ENCODE measurements around the gene GSK3B.

GSK3B gene

DNA sequence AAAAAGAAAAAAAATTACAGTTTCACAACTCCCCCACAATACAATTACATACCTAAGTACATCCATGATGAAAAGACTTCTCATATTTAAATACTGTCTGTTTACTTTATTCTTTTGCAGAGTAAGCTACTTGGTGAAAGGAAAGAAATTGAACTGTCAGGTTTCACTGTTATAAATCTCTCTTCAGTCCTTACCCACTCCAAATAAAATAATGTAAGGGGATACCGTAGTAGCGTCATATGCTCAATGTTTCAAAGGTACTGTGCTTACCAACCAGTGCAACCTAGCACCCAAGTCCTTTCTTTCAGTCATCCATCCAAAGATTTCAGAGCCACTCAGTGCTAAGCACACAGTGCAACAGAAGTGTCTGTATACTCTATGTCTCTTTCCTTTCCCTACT is 13.4 kb downstream of the GSK3B start:
- Histone ChIP-seq H3K27ac (ENCODE audit: low read depth in 2 of 2, low read length in 2 of 2) (no peak overlapping the region), H3K9me3 (ENCODE audit: control insufficient read depth in 2 of 2, low read length in 2 of 2) (no peaks in the 10 kb centered on the region), H3K9ac (ENCODE audit: low read depth in 1 of 2, low read length in 2 of 2) (no peak overlapping the region), H3K4me3 (ENCODE audit: low read length in 2 of 2) (no peak overlapping the region), H3K4me1 (ENCODE audit: control insufficient read depth in 2 of 2, insufficient read depth in 2 of 2, low read length in 2 of 2) (peaks cover 0 to 3% of the 10 kb centered on the region in 2 donors), H3K27me3 (ENCODE audit: control insufficient read depth in 2 of 2, insufficient read depth in 2 of 2, low read length in 2 of 2) (no peaks in the 10 kb centered on the region), H3K36me3 (ENCODE audit: control insufficient read depth in 2 of 2, insufficient read depth in 2 of 2, low read length in 2 of 2) (no peaks in the 10 kb centered on the region)

DNA sequence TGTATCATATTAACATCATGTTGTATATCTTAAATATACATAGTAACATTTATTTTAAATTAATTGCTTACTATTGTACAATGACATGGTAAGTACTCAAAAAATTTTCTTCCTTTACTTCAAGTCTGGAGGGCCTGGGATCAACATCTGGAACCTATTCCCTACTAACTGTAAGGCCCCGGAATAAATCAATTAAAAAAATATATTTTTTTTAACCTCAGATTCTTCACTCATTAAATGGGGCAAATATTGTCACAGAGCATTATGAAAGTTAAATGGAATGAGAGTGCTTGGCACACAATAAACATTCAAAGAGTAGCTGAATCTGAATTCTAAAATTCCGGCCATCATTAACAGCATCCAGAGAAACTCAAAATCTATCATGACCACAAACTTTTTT is 16.5 kb downstream of the GSK3B start:
- Histone ChIP-seq H3K36me3 (ENCODE audit: control insufficient read depth in 2 of 2, insufficient read depth in 2 of 2, low read length in 2 of 2) (no peaks in the 10 kb centered on the region), H3K27me3 (ENCODE audit: control insufficient read depth in 2 of 2, insufficient read depth in 2 of 2, low read length in 2 of 2) (no peaks in the 10 kb centered on the region), H3K4me1 (ENCODE audit: control insufficient read depth in 2 of 2, insufficient read depth in 2 of 2, low read length in 2 of 2) (peaks cover 0 to 3% of the 10 kb centered on the region in 2 donors), H3K4me3 (ENCODE audit: low read length in 2 of 2) (no peak overlapping the region), H3K9ac (ENCODE audit: low read depth in 1 of 2, low read length in 2 of 2) (no peak overlapping the region), H3K9me3 (ENCODE audit: control insufficient read depth in 2 of 2, low read length in 2 of 2) (no peaks in the 10 kb centered on the region), H3K27ac (ENCODE audit: low read depth in 2 of 2, low read length in 2 of 2) (no peak overlapping the region)

DNA sequence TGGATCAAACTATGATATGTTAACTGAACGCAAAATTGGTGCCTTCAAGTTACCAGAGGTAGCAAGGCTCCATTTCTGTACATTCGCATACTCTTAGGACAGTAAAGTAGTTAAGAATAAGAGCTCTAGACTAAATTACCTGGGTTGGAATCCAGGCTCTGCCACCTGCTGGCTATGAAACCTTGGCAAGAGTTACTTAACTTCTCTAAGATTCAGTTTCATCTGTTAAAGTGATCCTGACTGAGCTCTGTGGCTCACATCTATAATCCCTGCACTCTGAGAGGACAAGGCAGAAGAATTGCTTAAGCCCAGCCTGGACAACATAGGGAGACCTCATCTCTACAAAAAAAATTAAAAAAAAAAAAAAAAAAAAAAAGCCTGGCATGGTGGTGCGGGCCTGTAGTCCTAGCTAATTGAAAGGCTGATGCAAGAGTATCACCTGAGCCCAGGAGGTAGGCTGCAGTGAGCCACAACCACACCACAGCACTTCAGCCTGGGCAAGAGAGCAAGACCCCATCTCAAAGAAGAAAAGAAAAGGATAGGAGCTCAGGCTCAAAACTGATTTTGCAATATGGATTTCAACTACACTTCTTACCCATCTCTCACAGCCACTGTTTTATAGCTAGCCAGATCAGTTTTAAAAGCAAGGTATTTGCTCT is 21.3 kb downstream of the GSK3B start:
- Histone ChIP-seq H3K27ac (ENCODE audit: low read depth in 2 of 2, low read length in 2 of 2) (no peak overlapping the region), H3K9ac (ENCODE audit: low read depth in 1 of 2, low read length in 2 of 2) (no peak overlapping the region), H3K9me3 (ENCODE audit: control insufficient read depth in 2 of 2, low read length in 2 of 2) (no peaks in the 10 kb centered on the region), H3K36me3 (ENCODE audit: control insufficient read depth in 2 of 2, insufficient read depth in 2 of 2, low read length in 2 of 2) (no peaks in the 10 kb centered on the region), H3K4me3 (ENCODE audit: low read length in 2 of 2) (no peak overlapping the region), H3K4me1 (ENCODE audit: control insufficient read depth in 2 of 2, insufficient read depth in 2 of 2, low read length in 2 of 2) (peaks cover 0 to 4% of the 10 kb centered on the region in 2 donors), H3K27me3 (ENCODE audit: control insufficient read depth in 2 of 2, insufficient read depth in 2 of 2, low read length in 2 of 2) (no peaks in the 10 kb centered on the region)

GRCh38 chr3:120071259-120071658 is 23.0 kb downstream of the GSK3B start:
- no peaks in the 10 kb centered on the region for H3K36me3 ChIP-seq (ENCODE audit: control insufficient read depth in 2 of 2, insufficient read depth in 2 of 2, low read length in 2 of 2)

DNA sequence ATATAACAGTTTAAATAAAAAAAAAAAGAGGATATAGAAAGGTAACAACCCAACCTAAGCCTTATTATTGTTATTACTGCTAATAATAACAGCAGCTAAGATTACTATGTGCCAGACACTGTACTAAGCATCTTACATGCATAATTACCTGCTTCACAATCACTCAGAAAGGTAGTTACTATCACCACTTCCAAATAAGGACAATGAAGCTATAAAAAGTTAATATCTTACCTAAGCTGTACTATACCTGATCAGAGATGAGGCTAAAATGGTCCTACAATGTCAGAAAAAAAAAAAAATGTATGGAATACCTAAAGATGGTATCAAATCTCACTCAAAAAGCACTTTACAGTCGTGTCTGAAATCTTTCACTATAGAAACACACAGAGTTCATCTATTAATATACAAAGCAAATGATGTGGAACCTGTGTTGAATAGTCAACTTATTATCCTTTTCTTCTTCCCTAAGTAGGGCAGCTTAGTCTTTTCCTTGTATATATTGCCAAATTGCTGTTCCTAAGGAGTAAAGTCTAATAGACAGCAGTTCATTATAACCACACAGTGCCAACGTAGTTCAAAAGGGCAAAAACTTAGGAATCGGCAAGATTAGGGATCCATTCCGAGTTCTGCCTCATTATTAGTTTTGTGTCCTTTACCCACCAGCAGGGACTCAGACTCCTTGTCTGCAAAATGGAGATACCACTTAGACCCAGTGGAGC is 23.8 kb downstream of the GSK3B start:
- Histone ChIP-seq H3K36me3 (ENCODE audit: control insufficient read depth in 2 of 2, insufficient read depth in 2 of 2, low read length in 2 of 2) (no peaks in the 10 kb centered on the region), H3K9ac (ENCODE audit: low read depth in 1 of 2, low read length in 2 of 2) (no peak overlapping the region), H3K27me3 (ENCODE audit: control insufficient read depth in 2 of 2, insufficient read depth in 2 of 2, low read length in 2 of 2) (no peaks in the 10 kb centered on the region), H3K27ac (ENCODE audit: low read depth in 2 of 2, low read length in 2 of 2) (no peak overlapping the region), H3K4me1 (ENCODE audit: control insufficient read depth in 2 of 2, insufficient read depth in 2 of 2, low read length in 2 of 2) (peaks cover 0 to 4% of the 10 kb centered on the region in 2 donors), H3K4me3 (ENCODE audit: low read length in 2 of 2) (no peak overlapping the region), H3K9me3 (ENCODE audit: control insufficient read depth in 2 of 2, low read length in 2 of 2) (no peaks in the 10 kb centered on the region)

More at GRCh38 chr3:120071259-120071658, 23.0 kb downstream of the GSK3B start:
- no peak overlapping the region for H3K4me3 ChIP-seq (ENCODE audit: low read length in 2 of 2)
- H3K4me1 ChIP-seq (ENCODE audit: control insufficient read depth in 2 of 2, insufficient read depth in 2 of 2, low read length in 2 of 2): peaks cover 0 to 4% of the 10 kb centered on the region in 2 donors
- H3K27ac ChIP-seq (ENCODE audit: low read depth in 2 of 2, low read length in 2 of 2): no peak overlapping the region
- no peaks in the 10 kb centered on the region for H3K9me3 ChIP-seq (ENCODE audit: control insufficient read depth in 2 of 2, low read length in 2 of 2)
- H3K9ac ChIP-seq (ENCODE audit: low read depth in 1 of 2, low read length in 2 of 2): no peak overlapping the region
- H3K27me3 ChIP-seq (ENCODE audit: control insufficient read depth in 2 of 2, insufficient read depth in 2 of 2, low read length in 2 of 2): no peaks in the 10 kb centered on the region

DNA sequence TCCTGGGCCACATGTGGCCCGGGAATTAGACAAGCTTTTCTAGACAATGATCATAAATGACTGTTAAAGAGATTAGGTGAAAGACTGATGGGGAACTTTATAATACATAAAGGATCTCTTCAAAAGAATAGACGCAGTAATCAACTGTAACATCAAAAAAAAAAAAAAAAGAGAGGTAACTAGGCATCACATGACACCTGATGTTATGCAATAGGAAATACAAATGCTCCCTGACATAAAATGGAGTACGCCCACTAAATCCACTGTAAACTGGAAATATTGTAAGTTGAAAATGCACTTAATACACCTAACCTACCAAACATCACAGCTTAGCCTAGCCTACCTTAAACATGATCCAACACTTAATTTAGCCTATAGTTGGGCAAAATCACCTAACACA is 27.2 kb downstream of the GSK3B start:
- Histone ChIP-seq H3K9ac (ENCODE audit: low read depth in 1 of 2, low read length in 2 of 2) (no peak overlapping the region), H3K4me3 (ENCODE audit: low read length in 2 of 2) (no peak overlapping the region), H3K4me1 (ENCODE audit: control insufficient read depth in 2 of 2, insufficient read depth in 2 of 2, low read length in 2 of 2) (peaks cover 0 to 4% of the 10 kb centered on the region in 2 donors), H3K36me3 (ENCODE audit: control insufficient read depth in 2 of 2, insufficient read depth in 2 of 2, low read length in 2 of 2) (no peaks in the 10 kb centered on the region), H3K9me3 (ENCODE audit: control insufficient read depth in 2 of 2, low read length in 2 of 2) (no peaks in the 10 kb centered on the region), H3K27ac (ENCODE audit: low read depth in 2 of 2, low read length in 2 of 2) (no peak overlapping the region), H3K27me3 (ENCODE audit: control insufficient read depth in 2 of 2, insufficient read depth in 2 of 2, low read length in 2 of 2) (no peaks in the 10 kb centered on the region)

- Histone ChIP-seq H3K27me3 (ENCODE audit: control insufficient read depth in 2 of 2, insufficient read depth in 2 of 2, low read length in 2 of 2) (no peaks in the 10 kb centered on the region), H3K4me3 (ENCODE audit: low read length in 2 of 2) (no peak overlapping the region), H3K27ac (ENCODE audit: low read depth in 2 of 2, low read length in 2 of 2) (no peak overlapping the region), H3K9ac (ENCODE audit: low read depth in 1 of 2, low read length in 2 of 2) (no peak overlapping the region), H3K4me1 (ENCODE audit: control insufficient read depth in 2 of 2, insufficient read depth in 2 of 2, low read length in 2 of 2) (peaks cover 0 to 4% of the 10 kb centered on the region in 2 donors), H3K36me3 (ENCODE audit: control insufficient read depth in 2 of 2, insufficient read depth in 2 of 2, low read length in 2 of 2) (no peaks in the 10 kb centered on the region), H3K9me3 (ENCODE audit: control insufficient read depth in 2 of 2, low read length in 2 of 2) (no peaks in the 10 kb centered on the region)
Measured at GRCh38 chr3:120066634-120067033, 27.6 kb downstream of the GSK3B start.

GRCh38 chr3:120064641-120065040 is 29.6 kb downstream of the GSK3B start:
- no peaks in the 10 kb centered on the region for H3K36me3 ChIP-seq (ENCODE audit: control insufficient read depth in 2 of 2, insufficient read depth in 2 of 2, low read length in 2 of 2)
- H3K27ac ChIP-seq (ENCODE audit: low read depth in 2 of 2, low read length in 2 of 2): no peak overlapping the region
- no peak overlapping the region for H3K4me3 ChIP-seq (ENCODE audit: low read length in 2 of 2)

GRCh38 chr3:120062474-120062873 is 31.8 kb downstream of the GSK3B start:
- Histone ChIP-seq H3K9ac (ENCODE audit: low read depth in 1 of 2, low read length in 2 of 2) (no peak overlapping the region), H3K9me3 (ENCODE audit: control insufficient read depth in 2 of 2, low read length in 2 of 2) (no peaks in the 10 kb centered on the region), H3K27me3 (ENCODE audit: control insufficient read depth in 2 of 2, insufficient read depth in 2 of 2, low read length in 2 of 2) (no peaks in the 10 kb centered on the region), H3K4me3 (ENCODE audit: low read length in 2 of 2) (no peak overlapping the region), H3K27ac (ENCODE audit: low read depth in 2 of 2, low read length in 2 of 2) (no peak overlapping the region), H3K36me3 (ENCODE audit: control insufficient read depth in 2 of 2, insufficient read depth in 2 of 2, low read length in 2 of 2) (no peaks in the 10 kb centered on the region), H3K4me1 (ENCODE audit: control insufficient read depth in 2 of 2, insufficient read depth in 2 of 2, low read length in 2 of 2) (no peaks in the 10 kb centered on the region)

More at GRCh38 chr3:120064641-120065040, 29.6 kb downstream of the GSK3B start:
- Histone ChIP-seq H3K4me1 (ENCODE audit: control insufficient read depth in 2 of 2, insufficient read depth in 2 of 2, low read length in 2 of 2) (no peaks in the 10 kb centered on the region), H3K9me3 (ENCODE audit: control insufficient read depth in 2 of 2, low read length in 2 of 2) (no peaks in the 10 kb centered on the region), H3K27me3 (ENCODE audit: control insufficient read depth in 2 of 2, insufficient read depth in 2 of 2, low read length in 2 of 2) (no peaks in the 10 kb centered on the region), H3K9ac (ENCODE audit: low read depth in 1 of 2, low read length in 2 of 2) (no peak overlapping the region)

DNA sequence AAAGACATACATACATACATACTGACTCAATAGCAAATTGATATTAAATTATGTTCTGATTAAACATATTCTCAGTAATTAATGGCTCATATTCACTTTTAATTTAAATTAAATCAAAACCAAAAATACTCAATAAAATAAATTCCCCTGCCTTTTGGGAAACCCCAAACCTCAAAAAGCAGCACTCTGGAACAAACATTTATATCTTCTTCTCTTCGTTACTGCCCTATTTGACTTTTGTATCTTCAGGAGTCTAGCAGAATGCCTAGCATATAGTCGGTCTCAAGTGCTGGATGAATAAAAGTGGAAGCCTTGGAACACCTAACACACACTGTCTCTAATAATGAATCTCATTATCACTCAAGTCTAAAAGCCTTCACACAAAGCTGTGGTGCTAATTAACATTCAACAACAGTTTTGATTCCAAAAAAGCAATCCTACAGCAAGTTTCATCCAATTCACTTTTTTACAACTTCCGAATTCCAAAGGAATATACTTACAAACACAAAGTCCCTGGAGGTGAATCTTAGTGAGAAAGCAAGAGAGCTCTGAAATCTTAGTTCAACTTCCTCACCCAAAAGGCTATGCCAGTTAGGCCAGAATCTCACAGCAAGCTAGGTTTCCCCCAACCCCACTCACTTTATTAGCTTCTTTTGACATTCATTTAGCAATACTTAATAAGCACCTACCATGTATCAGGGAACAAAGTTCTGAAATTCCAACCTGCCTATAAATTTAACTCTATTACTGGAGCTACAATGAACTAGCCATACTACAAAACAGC is 35.0 kb downstream of the GSK3B start:
- H3K27me3 ChIP-seq (ENCODE audit: control insufficient read depth in 2 of 2, insufficient read depth in 2 of 2, low read length in 2 of 2): no peaks in the 10 kb centered on the region
- H3K9me3 ChIP-seq (ENCODE audit: control insufficient read depth in 2 of 2, low read length in 2 of 2): no peaks in the 10 kb centered on the region
- H3K36me3 ChIP-seq (ENCODE audit: control insufficient read depth in 2 of 2, insufficient read depth in 2 of 2, low read length in 2 of 2): no peaks in the 10 kb centered on the region
- no peak overlapping the region for H3K9ac ChIP-seq (ENCODE audit: low read depth in 1 of 2, low read length in 2 of 2)
- H3K4me3 ChIP-seq (ENCODE audit: low read length in 2 of 2): no peak overlapping the region
- H3K27ac ChIP-seq (ENCODE audit: low read depth in 2 of 2, low read length in 2 of 2): no peak overlapping the region
- no peaks in the 10 kb centered on the region for H3K4me1 ChIP-seq (ENCODE audit: control insufficient read depth in 2 of 2, insufficient read depth in 2 of 2, low read length in 2 of 2)

Measured in mucosa of rectum (tissue), 2 donors.